ENCODE measurements around the gene RGS1.

The RGS1 gene

GRCh38 chr1:192575499-192576189 is at the start of gene RGS1:
Gene RGS1, plus strand, starts transcription at chr1:192575773. Its CDS starts 20 bp downstream, at chr1:192575793.
- DNase-seq: peak; percentile 77

- DNase-seq: no peak
These were observed 48.3 kb upstream of the RGS1 start for GRCh38 chr1:192527111-192527795.

- DNase-seq: no peak
These were observed 47.6 kb upstream of the RGS1 start for GRCh38 chr1:192527950-192528349.

GRCh38 chr1:192529031-192529755 is 46.4 kb upstream of the RGS1 start:
- DNase-seq: no peak

- DNase-seq: no peak
These were observed 45.8 kb upstream of the RGS1 start for GRCh38 chr1:192529811-192530210.

- DNase-seq: no peak
These were observed 45.3 kb upstream of the RGS1 start for GRCh38 chr1:192530254-192530653.

GRCh38 chr1:192531037-192531703 is 44.4 kb upstream of the RGS1 start:
- peak; percentile 23 for DNase-seq

- no peak for DNase-seq
These were observed 40.9 kb upstream of the RGS1 start for GRCh38 chr1:192534666-192535065.

- DNase-seq: no peak
These were observed 39.5 kb upstream of the RGS1 start for GRCh38 chr1:192535916-192536664.

GRCh38 chr1:192538407-192539296 is 36.9 kb upstream of the RGS1 start:
- DNase-seq: peak; percentile 20

- no peak for DNase-seq
These were observed 36.1 kb upstream of the RGS1 start for GRCh38 chr1:192539297-192540092.

GRCh38 chr1:192543445-192543844 is 32.1 kb upstream of the RGS1 start:
- DNase-seq: no peak

- DNase-seq: no peak
These were observed 29.6 kb upstream of the RGS1 start for GRCh38 chr1:192545896-192546521.

- DNase-seq: no peak
These were observed 28.9 kb upstream of the RGS1 start for GRCh38 chr1:192546596-192547190.

- no peak for DNase-seq
These were observed 28.1 kb upstream of the RGS1 start for GRCh38 chr1:192547501-192547900.

- no peak for DNase-seq
These were observed 25.6 kb upstream of the RGS1 start for GRCh38 chr1:192549937-192550336.

GRCh38 chr1:192550922-192551534 is 24.5 kb upstream of the RGS1 start:
- no peak for DNase-seq

GRCh38 chr1:192552760-192553191 is 22.8 kb upstream of the RGS1 start:
- DNase-seq: no peak

- DNase-seq: no peak
These were observed 21.8 kb upstream of the RGS1 start for GRCh38 chr1:192553741-192554140.

Measured in CD4-positive, alpha-beta T cell treated with Interleukin-15 for 1 hour (primary cell).